Cortex of kidney (tissue), 1 donor: ENCODE results near the gene STH.

ENCODE experiments used
- DNase-seq: peaks from one replicate; lab custom pipeline; 2025; lab: John Stamatoyannopoulos, UW

Gene STH

DNA sequence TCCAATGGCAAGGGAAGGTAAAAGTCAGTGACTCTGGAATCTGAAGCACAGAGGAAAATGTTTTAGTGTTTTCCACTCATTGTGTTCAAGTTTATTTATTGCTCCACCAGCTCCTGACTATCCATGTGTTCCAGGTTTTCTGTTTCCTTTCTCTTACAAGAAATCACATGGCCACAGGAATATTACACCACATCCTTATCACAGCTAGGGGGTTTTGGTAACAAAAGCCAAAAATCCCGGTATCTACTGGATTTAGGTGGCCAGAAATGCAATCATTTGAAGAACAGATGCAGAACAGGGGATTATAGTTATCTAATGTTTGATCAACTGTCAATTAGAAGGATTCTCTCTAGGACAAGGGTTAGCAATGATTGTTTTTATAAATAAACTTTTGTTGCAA lies 47.9 kb downstream of the STH start:
- no peak for DNase-seq

- no peak for DNase-seq
Measured at GRCh38 chr17:46047398-46047797, 48.3 kb downstream of the STH start.

DNA sequence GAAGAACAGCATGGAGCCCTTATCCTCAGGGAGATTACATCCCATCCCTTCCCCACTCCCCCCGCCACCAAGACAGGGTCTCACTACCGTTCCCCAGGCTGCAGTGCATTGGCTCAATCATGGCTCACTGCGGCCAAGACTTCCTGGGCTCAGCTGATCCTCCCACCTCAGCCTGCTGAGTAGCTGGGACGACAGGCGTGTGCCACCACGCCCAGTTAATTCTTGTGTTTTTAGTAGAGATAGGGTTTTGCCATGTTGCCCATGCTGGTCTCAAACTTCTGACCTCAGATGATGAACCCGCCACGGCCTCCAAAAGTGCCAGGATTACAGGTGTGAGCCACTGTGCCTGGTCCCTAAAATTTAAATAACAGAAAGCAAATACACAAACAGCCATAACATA lies 48.8 kb downstream of the STH start:
- no peak for DNase-seq
